ENCODE measurements around the gene UROC1. TPM values are rescaled to one million over a fixed set of nuclear protein-coding genes. Genes with fewer than 3 reads are reported as not detected.

The UROC1 gene
- total and polyA plus RNA-seq, 12 donors, result 0.01 TPM; not detected in 11

DNA sequence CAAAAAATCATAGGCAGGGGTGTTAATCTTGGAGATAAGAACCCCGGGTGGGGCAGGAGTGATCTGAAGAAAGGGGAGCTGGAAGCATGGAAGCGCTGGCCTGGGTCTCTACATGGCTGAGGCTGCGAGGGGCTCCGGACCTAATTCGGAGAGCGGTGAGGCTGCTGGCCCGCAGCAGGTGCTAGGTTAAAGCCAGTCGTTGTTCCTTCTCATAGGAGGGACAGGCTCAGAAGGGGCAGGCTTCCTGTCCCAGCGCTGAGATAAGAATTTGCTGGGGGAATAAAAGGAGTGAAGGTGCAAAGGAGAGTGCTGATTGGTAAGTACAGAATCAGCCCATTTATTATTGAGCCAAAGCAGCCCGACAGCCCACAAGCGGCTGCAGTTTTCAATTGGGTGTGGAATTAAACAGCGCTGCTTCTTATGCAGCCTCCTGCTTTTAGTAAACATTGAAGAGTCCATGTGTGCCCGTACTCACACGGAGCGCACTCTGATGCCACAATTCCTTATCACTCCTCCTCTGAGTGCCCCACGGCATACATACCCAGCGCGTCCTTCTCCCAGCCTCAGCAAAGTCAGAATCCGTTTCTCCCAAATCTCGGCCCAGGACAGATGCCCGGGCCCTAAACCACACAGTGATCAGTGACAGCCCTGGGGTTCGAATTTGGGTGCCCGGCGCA is 23.5 kb upstream of the UROC1 start:
- peaks cover 0 to 16% (median 0%) of the 10 kb centered on the region in 9 donors for H3K4me1 ChIP-seq
- no peak for DNase-seq
- intact Hi-C loops (cut with DNase I), result no loop called here
- H3K4me3 ChIP-seq, result peak overlapping the region in 1 of 10 donors; percentile 12
- H3K36me3 ChIP-seq, result no peaks in the 10 kb centered on the region
- peaks cover 0 to 43% (median 25%) of the 10 kb centered on the region in 7 donors for H3K27me3 ChIP-seq
- no peaks in the 10 kb centered on the region for H3K9me3 ChIP-seq
- ATAC-seq, result no peak
- H3K27ac ChIP-seq, result peak overlapping the region in 1 of 10 donors; percentile 78
- 69 to 76% methylated on average over 24 of the region's 24 CpGs for WGBS, 2 donors
- TF ChIP-seq CTCF (IDR thresholded peaks at IDR 0.05), result no peak

DNA sequence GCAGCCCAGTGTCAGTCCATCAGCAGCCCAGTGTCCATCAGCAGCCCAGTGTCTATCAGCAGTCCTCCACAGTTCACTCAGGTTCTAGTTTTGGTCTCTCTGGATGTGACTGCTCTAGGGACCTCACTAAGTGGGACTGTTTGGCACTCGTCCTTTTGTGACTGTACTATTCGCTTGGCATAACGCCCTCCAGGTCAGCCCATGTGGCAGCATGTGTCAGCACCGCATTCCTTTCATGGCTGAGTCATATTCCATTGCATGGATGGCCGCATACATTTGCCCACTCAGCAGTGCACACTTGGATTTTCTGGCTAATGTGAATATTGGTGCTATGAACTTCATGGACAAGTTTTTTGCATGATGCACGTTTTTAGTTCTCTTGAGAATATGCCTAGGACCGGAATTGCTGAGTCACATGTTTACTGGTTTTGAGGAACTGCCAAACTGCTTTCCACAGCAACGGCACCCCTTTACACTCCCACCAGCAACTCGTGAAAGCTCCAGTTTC is 22.8 kb upstream of the UROC1 start:
- DNase-seq (peak in 1 of 2 donors; percentile 34), ATAC-seq (peak; percentile 29 to 69 (median 59))
- Histone ChIP-seq H3K27ac (peak overlapping the region in 1 of 10 donors; percentile 78), H3K4me1 (peaks cover 0 to 16% (median 0%) of the 10 kb centered on the region in 9 donors), H3K36me3 (no peaks in the 10 kb centered on the region), H3K27me3 (peaks cover 0 to 43% (median 25%) of the 10 kb centered on the region in 7 donors), H3K4me3 (no peak overlapping the region), H3K9me3 (no peaks in the 10 kb centered on the region)
- intact Hi-C loops (cut with DNase I), result no loop called here
- no peak for TF ChIP-seq CTCF (IDR thresholded peaks at IDR 0.05)
- 30 to 31% methylated on average over 9 of the region's 9 CpGs for WGBS, 2 donors

GRCh38 chr3:126539558-126540250 is 22.1 kb upstream of the UROC1 start:
- peak overlapping the region in 1 of 10 donors; percentile 78 for H3K27ac ChIP-seq
- no peak for TF ChIP-seq CTCF (IDR thresholded peaks at IDR 0.05)
- ATAC-seq, result no peak

DNA sequence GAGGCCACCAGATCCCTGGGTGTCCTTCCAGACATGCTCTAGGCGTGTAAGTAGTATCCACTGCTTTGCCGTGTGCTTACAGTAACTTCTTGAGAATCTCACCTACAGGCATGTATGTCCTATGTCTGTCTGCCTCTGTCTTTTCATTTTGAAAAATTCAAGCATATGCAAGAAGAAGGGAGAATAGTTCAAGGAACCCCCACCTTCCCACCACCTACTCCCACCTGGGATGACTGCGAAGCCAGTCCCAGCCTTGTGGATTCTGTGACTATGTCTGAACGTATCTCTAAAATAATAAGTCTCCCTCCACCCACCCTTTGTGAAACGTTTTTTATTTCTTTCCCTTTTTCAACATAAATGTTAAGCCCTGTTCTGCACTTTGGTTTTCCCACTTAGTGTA is 21.4 kb upstream of the UROC1 start:
- H3K9me3 ChIP-seq, result no peaks in the 10 kb centered on the region
- H3K4me1 ChIP-seq, result peaks cover 0 to 16% (median 0%) of the 10 kb centered on the region in 9 donors
- no peak for TF ChIP-seq CTCF (IDR thresholded peaks at IDR 0.05)
- H3K36me3 ChIP-seq, result no peaks in the 10 kb centered on the region
- no peak for ATAC-seq
- WGBS, 2 donors, result 57 to 61% methylated on average over 5 of the region's 5 CpGs
- intact Hi-C loops (cut with DNase I), result no loop called here
- no peak overlapping the region for H3K27ac ChIP-seq
- DNase-seq, result no peak
- H3K27me3 ChIP-seq, result peaks cover 0 to 42% (median 25%) of the 10 kb centered on the region in 7 donors
- no peak overlapping the region for H3K4me3 ChIP-seq

More at GRCh38 chr3:126539558-126540250, 22.1 kb upstream of the UROC1 start:
- 90 to 95% methylated on average over 10 of the region's 10 CpGs for WGBS, 2 donors
- DNase-seq, result no peak
- no peak overlapping the region for H3K4me3 ChIP-seq
- H3K36me3 ChIP-seq, result no peaks in the 10 kb centered on the region
- H3K4me1 ChIP-seq, result peaks cover 0 to 16% (median 0%) of the 10 kb centered on the region in 9 donors
- H3K27me3 ChIP-seq, result peaks cover 0 to 43% (median 25%) of the 10 kb centered on the region in 7 donors
- H3K9me3 ChIP-seq, result no peaks in the 10 kb centered on the region
- intact Hi-C loops (cut with DNase I), result no loop called here
